Loucy (cell line): Measurements from ENCODE around the gene EMC6.

Source experiments
- CTCF ChIP-seq: fragments of 200-600 bp; sonication (generic); conservative IDR thresholded peaks from 2 replicates; pipeline ENCODE4 v1.5.1; 2014; ENCODE audit warnings: mild to moderate bottlenecking, antibody characterized with exemption, low read length
- EZH2phosphoT487 ChIP-seq: fragments of 200-600 bp; IDR thresholded peaks from 2 replicates; pipeline ENCODE4 v1.6.1; 2018; ENCODE audit warnings: antibody characterized with exemption, mild to moderate bottlenecking, moderate library complexity, borderline replicate concordance

DNA sequence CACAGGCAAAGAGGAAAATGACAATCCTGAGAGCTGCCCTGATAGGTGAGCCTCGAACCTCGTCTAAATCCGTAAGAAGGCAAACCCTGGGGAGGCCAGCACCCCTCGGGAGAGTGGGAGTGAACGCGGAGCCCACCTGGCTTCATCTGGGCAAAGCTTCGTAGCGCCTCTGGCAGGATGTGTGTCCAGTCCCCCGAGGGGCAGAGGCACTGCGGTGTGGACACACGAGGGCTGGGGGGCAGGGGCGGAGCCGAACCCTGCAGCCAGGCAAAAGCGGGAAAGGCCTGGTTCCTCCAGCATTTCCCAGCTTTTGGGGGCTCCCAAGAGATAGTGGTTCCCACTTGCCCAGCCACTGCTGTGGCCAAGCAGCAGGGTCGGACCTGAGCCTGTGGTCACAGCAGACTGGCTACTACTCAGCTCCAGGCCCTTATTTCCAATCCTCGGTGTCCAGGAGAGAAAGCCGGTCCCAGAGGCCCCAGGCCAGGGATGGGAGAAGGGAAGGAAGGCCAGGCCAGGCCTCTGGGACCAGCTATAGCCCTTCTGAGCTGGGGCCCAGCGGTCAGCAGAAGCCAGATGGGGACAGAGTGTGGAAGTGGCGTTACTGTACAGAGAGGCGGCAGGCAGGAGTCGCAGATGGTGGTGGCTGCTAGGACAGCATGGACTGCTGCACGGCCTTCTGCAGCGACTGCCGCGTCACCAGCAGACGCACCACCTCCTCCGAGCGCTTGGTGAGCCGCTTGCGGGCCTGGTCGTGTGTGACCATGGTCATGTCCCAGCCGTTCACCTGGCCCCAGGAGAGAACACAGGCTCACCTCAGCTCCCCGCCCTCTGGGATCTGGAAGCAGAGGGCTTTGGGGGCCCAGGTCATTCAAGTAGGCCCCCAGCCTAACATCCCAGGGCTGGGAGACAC is 5.3 kb upstream of the EMC6 start:
- TF ChIP-seq CTCF (no peak), EZH2phosphoT487 (no peak)
